Esophagus squamous epithelium (tissue), 4 donors: ENCODE measurements around the gene PSMA4.

Experiments
- POLR2A ChIP-seq, 4 donors: fragments of 450-650 bp; IDR thresholded peaks; one replicate each; pipeline ENCODE4 v1.6.1; 2017; ENCODE audit warnings: antibody characterized with exemption in 4 of 4, mild to moderate bottlenecking in 4 of 4, moderate library complexity in 3 of 4
- TF ChIP-seq, protein P1 (sequence below), 6 experiments: fragments of 450-650 bp in 4 of 6; fragments of 200-600 bp in 2 of 6; sonication (generic) in 2 of 6; IDR thresholded peaks; one replicate each; pipeline ENCODE4 v1.5.1; 2016 to 2019; ENCODE audit warnings: antibody characterized with exemption in 6 of 6, mild to moderate bottlenecking in 4 of 6, moderate library complexity in 4 of 6

DNA sequence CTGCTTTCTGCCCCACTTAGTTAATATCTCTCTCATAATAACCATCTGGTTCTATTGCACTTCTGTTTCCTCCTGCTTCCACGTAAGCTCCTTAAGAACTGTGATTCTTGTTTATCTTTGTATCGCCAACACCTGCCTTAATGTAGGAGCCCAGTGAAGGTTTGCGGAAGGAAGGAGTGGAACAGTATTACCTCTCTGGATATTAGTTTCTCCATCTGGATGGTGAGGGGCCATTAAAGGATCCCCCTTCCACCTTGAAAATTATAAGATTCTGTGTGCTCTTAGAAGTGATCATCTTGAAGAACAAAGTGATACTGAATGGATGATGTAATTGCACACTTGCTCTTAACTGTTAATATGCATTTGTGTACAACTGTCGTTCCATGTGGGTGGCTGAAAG is 27.3 kb downstream of the PSMA4 start:
- TF ChIP-seq POLR2A (IDR thresholded peaks at IDR 0.05) = no peak
- TF ChIP-seq, protein P1, sequence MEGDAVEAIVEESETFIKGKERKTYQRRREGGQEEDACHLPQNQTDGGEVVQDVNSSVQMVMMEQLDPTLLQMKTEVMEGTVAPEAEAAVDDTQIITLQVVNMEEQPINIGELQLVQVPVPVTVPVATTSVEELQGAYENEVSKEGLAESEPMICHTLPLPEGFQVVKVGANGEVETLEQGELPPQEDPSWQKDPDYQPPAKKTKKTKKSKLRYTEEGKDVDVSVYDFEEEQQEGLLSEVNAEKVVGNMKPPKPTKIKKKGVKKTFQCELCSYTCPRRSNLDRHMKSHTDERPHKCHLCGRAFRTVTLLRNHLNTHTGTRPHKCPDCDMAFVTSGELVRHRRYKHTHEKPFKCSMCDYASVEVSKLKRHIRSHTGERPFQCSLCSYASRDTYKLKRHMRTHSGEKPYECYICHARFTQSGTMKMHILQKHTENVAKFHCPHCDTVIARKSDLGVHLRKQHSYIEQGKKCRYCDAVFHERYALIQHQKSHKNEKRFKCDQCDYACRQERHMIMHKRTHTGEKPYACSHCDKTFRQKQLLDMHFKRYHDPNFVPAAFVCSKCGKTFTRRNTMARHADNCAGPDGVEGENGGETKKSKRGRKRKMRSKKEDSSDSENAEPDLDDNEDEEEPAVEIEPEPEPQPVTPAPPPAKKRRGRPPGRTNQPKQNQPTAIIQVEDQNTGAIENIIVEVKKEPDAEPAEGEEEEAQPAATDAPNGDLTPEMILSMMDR (IDR thresholded peaks at IDR 0.05) = no peak
